KOPT-K1 (cell line): Measurements from ENCODE around the gene PNLDC1.

Experiments
- H3K27ac ChIP-seq: fragments of 200-600 bp; sonication (generic); 2 replicates; pipeline ENCODE4 v1.5.1; 2016; ENCODE audit warnings: antibody characterized with exemption, mild to moderate bottlenecking, low read depth, low read length; ENCODE audit not compliant: poor library complexity, severe bottlenecking
- H3K36me3 ChIP-seq: fragments of 200-600 bp; sonication (generic); 2 replicates; pipeline ENCODE4 v1.5.1; 2017; ENCODE audit warnings: antibody characterized with exemption, mild to moderate bottlenecking, low read length, moderate library complexity; ENCODE audit not compliant: insufficient read depth
- H3K9me3 ChIP-seq: fragments of 200-600 bp; sonication (generic); 2 replicates; pipeline ENCODE4 v1.5.1; 2017; ENCODE audit warnings: antibody characterized with exemption, low read length, mild to moderate bottlenecking; ENCODE audit not compliant: insufficient read depth, poor library complexity, severe bottlenecking

The PNLDC1 gene, protein sequence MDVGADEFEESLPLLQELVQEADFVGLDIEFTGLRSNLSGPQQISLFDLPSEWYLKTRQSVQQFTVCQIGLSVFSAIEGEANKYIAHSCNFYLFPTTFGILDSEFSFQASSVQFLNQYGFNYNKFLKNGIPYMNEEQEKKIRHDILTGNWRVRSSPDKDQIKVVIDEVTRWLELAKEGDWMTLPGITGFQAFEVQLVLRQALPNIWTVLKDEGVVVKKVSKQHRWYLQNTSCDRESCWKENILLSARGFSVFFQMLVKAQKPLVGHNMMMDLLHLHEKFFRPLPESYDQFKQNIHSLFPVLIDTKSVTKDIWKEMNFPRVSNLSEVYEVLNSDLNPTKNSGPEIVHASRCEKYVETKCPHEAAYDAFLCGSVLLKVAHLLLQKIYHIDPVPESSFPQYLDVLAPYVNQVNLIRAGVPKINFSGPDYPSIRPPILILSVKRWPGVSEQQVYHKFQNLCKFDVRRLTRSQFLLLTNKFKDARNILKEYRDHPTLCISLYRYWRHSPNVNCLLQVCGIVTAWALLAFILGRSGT

GRCh38 chr6:159800141-159800865 is at the start of gene PNLDC1:
Gene PNLDC1, plus strand, starts transcription at chr6:159800276. Its CDS starts 32 bp downstream, at chr6:159800308.
- Histone ChIP-seq H3K9me3 (no peaks in the 10 kb centered on the region), H3K27ac (no peak within 1 kb of the TSS), H3K36me3 (peaks cover 55% of the 10 kb centered on the region)

DNA sequence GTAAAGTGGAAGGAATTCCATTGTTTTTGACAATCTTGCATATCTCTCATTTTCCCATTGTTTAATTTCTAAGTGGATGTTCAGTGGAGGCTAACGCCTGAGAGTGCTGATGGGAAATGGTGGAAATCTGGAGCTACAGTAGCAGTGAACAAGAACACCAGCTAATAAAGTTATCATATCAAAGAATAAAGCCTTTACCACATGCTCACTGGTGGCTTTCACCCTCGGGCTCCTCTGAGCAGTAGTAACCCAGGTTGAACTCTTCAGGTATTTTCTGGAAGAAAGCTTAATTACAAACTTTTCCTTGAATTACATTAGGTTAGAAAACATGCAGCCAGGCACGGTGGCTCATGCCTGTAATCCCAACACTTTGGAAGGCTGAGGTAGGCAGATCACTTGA is 48.6 kb upstream of the PNLDC1 start:
- peaks cover 100% of the 10 kb centered on the region for H3K36me3 ChIP-seq
- H3K9me3 ChIP-seq: no peaks in the 10 kb centered on the region
- H3K27ac ChIP-seq: no peak overlapping the region

DNA sequence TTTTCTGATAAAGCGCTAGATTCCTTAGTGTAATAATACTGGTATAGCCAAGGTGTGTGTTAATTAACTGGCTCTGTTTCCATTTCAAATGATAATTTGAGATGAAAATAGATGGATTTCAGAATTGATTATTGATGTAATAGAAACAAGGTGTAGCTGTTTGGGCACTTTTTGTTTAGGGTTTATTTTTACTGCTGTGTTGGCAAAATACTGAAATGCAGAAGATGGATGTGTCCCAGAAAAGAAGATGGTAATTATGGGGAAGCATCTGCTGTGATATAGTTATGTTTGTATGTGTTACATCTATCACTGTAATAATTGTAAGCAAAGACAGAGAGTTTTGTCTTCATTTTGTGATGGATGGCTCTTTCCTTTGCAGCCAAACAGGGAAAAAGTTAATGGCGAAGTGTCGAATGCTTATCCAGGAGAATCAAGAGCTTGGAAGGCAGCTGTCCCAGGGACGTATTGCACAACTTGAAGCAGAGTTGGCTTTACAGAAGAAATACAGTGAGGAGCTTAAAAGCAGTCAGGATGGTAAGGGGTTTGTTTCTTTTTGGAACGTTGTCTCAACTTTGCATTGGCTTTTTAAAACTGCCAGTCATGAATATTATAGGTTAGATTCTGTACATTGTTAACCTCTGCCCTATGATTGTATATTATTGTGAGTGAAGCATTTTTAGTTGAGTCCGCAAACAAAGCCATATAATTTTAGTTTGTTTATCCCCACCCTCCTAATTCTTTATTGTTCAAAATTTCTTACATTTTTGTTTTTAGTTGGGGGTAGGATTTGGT is 46.8 kb upstream of the PNLDC1 start:
- Histone ChIP-seq H3K9me3 (no peaks in the 10 kb centered on the region), H3K36me3 (peaks cover 100% of the 10 kb centered on the region), H3K27ac (no peak overlapping the region)

- Histone ChIP-seq H3K36me3 (peaks cover 95% of the 10 kb centered on the region), H3K27ac (no peak overlapping the region), H3K9me3 (no peaks in the 10 kb centered on the region)
These were observed 45.7 kb upstream of the PNLDC1 start for GRCh38 chr6:159754401-159754800.

- peaks cover 87% of the 10 kb centered on the region for H3K36me3 ChIP-seq
- H3K9me3 ChIP-seq: no peaks in the 10 kb centered on the region
- H3K27ac ChIP-seq: no peak overlapping the region
These were observed 44.8 kb upstream of the PNLDC1 start for GRCh38 chr6:159754959-159755914.

- no peaks in the 10 kb centered on the region for H3K9me3 ChIP-seq
- H3K36me3 ChIP-seq: peaks cover 74% of the 10 kb centered on the region
- no peak overlapping the region for H3K27ac ChIP-seq
These were observed 43.6 kb upstream of the PNLDC1 start for GRCh38 chr6:159756508-159756907.

- Histone ChIP-seq H3K36me3 (peaks cover 61% of the 10 kb centered on the region), H3K27ac (no peak overlapping the region), H3K9me3 (no peaks in the 10 kb centered on the region)
These were observed 41.8 kb upstream of the PNLDC1 start for GRCh38 chr6:159758031-159759001.

GRCh38 chr6:159759645-159760044 is 40.4 kb upstream of the PNLDC1 start:
- H3K27ac ChIP-seq: no peak overlapping the region
- no peaks in the 10 kb centered on the region for H3K9me3 ChIP-seq
- H3K36me3 ChIP-seq: peaks cover 59% of the 10 kb centered on the region

DNA sequence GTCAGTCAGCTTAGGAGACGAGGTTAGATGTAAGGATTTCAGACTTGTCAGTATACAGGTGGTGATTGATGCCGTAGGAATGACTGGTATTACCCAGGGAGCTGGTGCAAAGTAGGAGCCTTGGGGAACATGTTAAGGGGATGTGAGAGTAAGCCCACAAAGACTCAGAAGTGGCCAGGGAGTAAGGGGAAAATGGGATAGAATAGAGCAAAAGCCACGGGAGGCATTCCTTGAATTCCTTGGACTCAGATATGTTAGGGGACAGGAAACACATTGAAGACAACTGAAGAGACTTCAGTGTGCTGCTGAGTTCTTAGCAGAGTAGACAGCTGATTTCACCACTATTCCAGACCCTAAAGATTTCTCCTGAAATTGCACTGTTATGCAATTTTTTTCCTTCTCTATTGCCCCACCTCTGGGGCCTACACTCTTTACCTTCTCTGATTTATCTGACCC is 39.4 kb upstream of the PNLDC1 start:
- no peaks in the 10 kb centered on the region for H3K9me3 ChIP-seq
- peaks cover 59% of the 10 kb centered on the region for H3K36me3 ChIP-seq
- H3K27ac ChIP-seq: peak overlapping the region; percentile 96

DNA sequence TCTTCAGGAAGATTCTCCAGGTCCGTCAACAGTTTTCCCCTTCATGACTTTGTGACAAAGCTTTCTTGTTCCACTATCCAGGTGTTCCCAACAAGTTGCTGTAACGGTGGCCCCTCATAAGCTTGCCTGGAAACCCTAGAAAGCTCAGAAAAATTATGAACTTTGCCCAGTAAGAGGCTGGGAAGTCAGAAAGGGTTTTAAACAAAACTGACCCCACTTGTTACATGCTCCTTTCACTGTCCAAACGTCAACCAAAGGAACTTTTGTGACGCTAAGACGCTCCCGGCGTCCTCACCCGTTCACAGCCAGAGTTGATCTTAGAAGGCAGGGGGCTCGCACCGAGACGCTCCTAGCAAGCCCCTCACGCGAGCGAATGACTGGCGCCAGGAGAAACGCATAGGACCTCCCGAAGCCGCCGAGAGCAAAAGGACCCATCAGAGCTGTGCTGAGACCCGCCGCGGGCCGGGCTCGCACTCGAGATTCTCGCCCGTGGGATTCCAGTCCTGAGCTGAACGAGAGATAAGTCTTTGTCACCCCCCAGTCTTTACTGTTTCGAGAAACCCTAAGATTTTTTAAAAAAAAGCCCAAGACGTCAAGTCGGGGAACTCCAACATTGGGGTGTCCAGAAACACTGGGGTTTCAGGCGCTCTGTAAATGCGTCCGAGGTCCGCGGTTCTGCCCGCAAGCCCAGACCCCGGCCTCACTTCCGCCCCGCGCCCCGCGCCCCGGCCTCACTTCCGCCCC is 38.8 kb upstream of the PNLDC1 start:
- Histone ChIP-seq H3K9me3 (no peaks in the 10 kb centered on the region), H3K27ac (peak overlapping the region; percentile 96), H3K36me3 (peaks cover 59% of the 10 kb centered on the region)

DNA sequence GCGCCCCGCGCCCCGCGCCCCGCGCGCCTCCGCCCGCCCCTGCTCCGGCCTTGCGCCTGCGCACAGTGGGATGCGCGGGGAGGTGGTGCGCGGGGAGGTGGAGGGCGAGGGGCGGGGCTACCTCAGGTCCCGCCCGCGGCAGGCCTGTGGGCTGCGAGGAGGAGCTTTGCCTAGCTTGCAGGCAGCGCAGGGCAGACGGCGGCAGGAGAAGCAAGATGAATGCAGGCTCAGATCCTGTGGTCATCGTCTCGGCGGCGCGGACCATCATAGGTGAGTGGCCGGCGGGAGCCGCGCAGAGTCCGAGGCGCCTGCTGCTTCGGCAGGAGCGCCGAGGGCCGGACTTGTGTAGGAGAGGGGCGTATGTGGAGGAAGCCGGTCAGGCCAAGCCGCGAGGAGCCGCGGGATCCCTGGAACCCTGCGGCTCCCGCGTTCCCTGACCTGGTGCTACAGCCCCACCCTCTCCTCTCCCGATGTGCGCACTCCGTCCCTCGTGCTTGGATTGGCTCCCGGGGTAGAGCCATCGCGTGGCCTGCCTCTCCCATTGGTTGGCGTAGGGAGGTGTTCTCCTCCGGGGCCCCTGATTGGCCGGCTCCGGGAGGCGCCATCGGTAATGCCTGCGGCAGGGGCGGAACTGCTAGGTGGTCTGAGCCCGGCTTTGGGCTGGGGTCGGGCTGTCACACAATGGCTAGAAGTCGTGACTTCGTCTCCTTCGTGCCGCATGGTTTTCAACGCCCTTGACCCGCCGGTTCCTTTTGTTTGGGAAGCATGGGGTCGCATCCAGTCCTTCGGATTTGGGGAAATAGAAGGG is 38.0 kb upstream of the PNLDC1 start, which contains the start of gene ACAT2:
Gene ACAT2, plus strand, starts transcription at position 173 of the 808 bp plus-strand sequence. Its CDS starts 43 bp downstream, at position 216.
- peaks cover 59% of the 10 kb centered on the region for H3K36me3 ChIP-seq
- H3K27ac ChIP-seq: peak within 1 kb of the TSS; percentile 96
- H3K9me3 ChIP-seq: no peaks in the 10 kb centered on the region
